ENCODE measurements around the gene SLC41A2.

GRCh38 chr12:104957719-104958000 lies 430 bp downstream of the SLC41A2 start:
- TF ChIP-seq, protein P1, sequence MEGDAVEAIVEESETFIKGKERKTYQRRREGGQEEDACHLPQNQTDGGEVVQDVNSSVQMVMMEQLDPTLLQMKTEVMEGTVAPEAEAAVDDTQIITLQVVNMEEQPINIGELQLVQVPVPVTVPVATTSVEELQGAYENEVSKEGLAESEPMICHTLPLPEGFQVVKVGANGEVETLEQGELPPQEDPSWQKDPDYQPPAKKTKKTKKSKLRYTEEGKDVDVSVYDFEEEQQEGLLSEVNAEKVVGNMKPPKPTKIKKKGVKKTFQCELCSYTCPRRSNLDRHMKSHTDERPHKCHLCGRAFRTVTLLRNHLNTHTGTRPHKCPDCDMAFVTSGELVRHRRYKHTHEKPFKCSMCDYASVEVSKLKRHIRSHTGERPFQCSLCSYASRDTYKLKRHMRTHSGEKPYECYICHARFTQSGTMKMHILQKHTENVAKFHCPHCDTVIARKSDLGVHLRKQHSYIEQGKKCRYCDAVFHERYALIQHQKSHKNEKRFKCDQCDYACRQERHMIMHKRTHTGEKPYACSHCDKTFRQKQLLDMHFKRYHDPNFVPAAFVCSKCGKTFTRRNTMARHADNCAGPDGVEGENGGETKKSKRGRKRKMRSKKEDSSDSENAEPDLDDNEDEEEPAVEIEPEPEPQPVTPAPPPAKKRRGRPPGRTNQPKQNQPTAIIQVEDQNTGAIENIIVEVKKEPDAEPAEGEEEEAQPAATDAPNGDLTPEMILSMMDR (IDR thresholded peaks at IDR 0.05) = no peak
- TF ChIP-seq POLR2A (IDR thresholded peaks at IDR 0.05) = no peak
